Neural progenitor cell (in vitro differentiated cells): ENCODE results near the gene NFKB1.

Experiments used
- EZH2 ChIP-seq: fragments of 200-600 bp; sonication (generic); IDR thresholded peaks from 2 replicates; pipeline ENCODE4 v1.6.1; 2017; ENCODE audit warnings: antibody characterized with exemption, mild to moderate bottlenecking, moderate library complexity
- EZH2phosphoT487 ChIP-seq: fragments of 200-600 bp; sonication (generic); IDR thresholded peaks from 2 replicates; pipeline ENCODE4 v1.6.1; 2017; ENCODE audit warnings: antibody characterized with exemption
- TF ChIP-seq, protein P1 (sequence below): fragments of 200-600 bp; sonication (generic); IDR thresholded peaks from 2 replicates; pipeline ENCODE4 v1.5.1; 2017; ENCODE audit warnings: antibody characterized with exemption, mild to moderate bottlenecking

DNA sequence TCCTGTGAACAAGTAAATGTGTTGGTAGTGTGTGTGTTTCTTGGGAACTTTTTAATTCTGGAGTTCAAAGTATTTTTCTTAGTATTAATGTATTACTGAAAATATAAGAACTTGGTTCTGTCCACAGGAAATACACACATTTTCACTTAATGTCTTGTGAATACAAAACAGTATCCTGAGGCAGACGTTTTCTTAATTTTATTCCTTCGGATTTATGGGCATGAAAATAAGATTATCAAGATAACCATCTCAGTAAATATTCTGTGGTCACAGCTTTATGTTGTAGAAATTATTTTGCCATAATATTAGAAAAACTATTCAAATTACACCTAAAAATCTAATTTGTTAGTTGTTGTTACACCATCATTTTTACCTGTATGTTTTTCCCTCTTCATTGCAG is 29.8 kb downstream of the NFKB1 start:
- TF ChIP-seq EZH2 (no peak), EZH2phosphoT487 (no peak)
- TF ChIP-seq, protein P1, sequence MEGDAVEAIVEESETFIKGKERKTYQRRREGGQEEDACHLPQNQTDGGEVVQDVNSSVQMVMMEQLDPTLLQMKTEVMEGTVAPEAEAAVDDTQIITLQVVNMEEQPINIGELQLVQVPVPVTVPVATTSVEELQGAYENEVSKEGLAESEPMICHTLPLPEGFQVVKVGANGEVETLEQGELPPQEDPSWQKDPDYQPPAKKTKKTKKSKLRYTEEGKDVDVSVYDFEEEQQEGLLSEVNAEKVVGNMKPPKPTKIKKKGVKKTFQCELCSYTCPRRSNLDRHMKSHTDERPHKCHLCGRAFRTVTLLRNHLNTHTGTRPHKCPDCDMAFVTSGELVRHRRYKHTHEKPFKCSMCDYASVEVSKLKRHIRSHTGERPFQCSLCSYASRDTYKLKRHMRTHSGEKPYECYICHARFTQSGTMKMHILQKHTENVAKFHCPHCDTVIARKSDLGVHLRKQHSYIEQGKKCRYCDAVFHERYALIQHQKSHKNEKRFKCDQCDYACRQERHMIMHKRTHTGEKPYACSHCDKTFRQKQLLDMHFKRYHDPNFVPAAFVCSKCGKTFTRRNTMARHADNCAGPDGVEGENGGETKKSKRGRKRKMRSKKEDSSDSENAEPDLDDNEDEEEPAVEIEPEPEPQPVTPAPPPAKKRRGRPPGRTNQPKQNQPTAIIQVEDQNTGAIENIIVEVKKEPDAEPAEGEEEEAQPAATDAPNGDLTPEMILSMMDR, result no peak
